HG02623 (cell line): ENCODE results near the gene C1orf185.
"Not testable (repeated sequence)": the region's sequence is repeated elsewhere in the genome, so short reads cannot be mapped to it uniquely, and the experiment has no call there.

Experiments used
- ATAC-seq: cut with Tn5 transposase; IDR thresholded peaks from one replicate; pipeline ENCODE4 v1.9.1; 2021; ENCODE audit warnings: moderate library complexity; ENCODE audit not compliant: unreplicated experiment

C1orf185 gene

DNA sequence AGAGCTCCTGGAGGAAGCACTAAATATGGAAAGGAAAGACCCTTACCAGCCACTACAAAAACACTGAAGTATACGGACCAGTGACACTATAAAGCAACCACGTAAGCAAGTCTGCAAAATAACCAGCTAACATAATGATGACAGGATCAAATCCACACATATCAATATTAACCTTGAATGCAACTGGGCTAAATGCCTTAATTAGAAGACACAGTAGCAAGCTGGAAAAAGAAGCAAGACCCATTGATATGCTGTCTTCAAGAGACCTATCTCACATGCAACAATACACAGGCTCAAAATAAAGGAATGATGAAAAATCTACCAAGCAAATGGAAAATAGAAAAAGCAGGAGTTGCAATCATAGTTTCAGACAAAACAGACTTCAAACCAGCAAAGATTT lies 31.0 kb downstream of the C1orf185 start:
- no peak for ATAC-seq

DNA sequence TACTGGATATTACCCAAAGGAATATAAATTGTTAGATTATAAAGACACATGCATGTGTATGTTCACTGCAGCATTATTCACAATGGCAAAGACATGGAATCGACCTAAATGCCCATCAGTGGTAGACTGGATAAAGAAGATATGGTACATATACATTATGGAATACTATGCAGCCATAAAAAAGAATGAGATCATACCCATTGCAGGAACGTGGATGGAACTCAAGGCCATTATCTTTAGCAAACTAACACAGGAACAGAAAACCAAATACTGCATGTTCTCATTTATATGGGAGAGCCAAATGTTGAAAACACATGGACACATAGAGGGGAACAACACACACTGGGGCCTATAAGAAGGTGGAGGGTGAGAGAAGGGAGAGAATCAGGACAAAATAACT lies 35.7 kb downstream of the C1orf185 start:
- ATAC-seq: not testable (repeated sequence)

DNA sequence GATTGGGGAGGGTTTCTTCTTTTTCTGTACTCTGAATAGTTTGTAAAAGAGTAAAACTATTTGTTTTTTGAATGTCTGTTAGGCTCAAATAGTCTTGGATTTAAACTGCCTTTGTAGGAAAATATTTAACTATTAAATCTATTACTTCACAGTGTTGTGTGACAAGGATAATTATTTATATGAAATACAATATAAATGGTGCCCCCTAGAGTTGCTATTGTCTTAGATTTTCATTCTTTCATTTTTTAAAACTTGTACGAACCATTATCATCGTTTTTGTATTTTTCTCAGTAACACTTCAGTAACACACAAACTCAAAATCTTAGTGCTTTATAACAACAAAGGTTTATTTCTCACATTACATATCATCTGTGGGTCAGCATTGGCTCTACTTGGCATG lies 37.4 kb downstream of the C1orf185 start:
- no peak for ATAC-seq

- ATAC-seq: no peak
Observed at GRCh38 chr1:51147394-51147793, 45.4 kb downstream of the C1orf185 start.

- ATAC-seq: no peak
Observed at GRCh38 chr1:51154776-51155175, 52.7 kb downstream of the C1orf185 start.

- ATAC-seq: no peak
Observed at GRCh38 chr1:51156752-51157151, 54.7 kb downstream of the C1orf185 start.

GRCh38 chr1:51157395-51157794 lies 55.4 kb downstream of the C1orf185 start:
- ATAC-seq: no peak

GRCh38 chr1:51158263-51158662 lies 56.2 kb downstream of the C1orf185 start:
- no peak for ATAC-seq

- ATAC-seq: not testable (repeated sequence)
Observed at GRCh38 chr1:51162560-51162959, 60.5 kb downstream of the C1orf185 start.

GRCh38 chr1:51165540-51165939 lies 63.5 kb downstream of the C1orf185 start:
- no peak for ATAC-seq

DNA sequence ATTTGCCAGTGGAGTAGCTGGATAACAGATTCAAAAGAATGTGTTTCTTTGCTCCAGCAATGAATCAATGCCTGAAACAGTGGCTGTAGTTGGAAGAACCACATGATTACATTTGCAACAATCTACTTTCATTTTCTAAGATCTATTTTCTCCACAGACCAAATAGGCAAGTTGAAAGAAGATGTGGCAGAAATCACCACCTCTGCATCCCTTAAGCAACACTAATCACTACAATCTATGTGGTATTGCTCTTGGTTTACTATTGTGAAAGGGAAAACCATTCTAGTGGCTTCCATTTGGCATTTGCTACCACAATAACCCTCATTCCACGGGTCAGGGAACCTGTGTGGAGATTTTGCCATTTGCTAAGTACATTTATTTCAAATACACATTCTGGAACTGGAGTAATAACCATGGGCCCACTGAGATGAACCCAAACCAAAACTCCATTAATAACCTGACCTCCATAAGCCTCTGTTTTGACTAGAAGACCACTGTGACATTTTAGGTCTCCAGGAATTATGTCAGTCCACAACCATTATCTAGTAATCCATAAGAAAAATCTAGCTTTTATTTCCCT lies 66.3 kb downstream of the C1orf185 start:
- ATAC-seq: no peak

GRCh38 chr1:51168936-51169335 lies 66.9 kb downstream of the C1orf185 start:
- ATAC-seq: no peak

DNA sequence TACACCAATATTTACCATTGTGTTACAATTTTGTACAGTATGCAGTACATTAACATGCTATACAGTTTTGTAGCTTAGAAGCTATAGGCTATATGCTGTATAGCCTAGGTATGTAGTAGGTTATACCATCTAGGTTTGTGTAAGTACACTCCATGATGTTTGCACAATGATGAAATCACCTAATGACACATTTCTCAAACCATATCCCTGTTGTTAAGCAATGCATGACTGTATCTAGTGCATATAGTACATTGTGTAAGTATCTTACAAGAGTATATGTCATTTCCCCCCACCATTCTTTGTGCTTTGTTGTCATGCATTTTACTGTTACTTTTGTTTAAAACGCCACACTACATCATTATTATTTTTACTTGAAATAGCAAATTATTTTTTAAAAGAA lies 68.3 kb downstream of the C1orf185 start:
- ATAC-seq: no peak

GRCh38 chr1:51172811-51173210 lies 70.8 kb downstream of the C1orf185 start:
- no peak for ATAC-seq

DNA sequence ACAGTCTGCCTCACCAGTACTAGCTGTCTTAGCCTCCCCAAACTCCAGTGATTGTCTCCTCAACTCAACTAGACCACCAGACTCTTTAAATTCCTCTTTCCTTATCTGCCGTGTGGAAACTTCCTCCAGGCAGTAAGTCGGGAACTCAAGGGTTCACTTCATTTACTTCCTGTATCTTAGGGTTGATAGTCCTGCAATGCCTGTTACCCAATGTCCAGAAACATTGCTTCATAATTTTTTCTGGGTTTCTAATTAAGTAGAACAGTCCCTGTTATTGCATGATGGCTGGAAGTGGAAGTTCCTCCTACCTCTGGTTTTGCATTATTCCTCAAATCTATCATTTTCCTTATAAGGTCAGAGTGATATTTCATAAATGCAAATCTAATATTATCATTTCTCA lies 73.2 kb downstream of the C1orf185 start:
- ATAC-seq: no peak

- not testable (repeated sequence) for ATAC-seq
Observed at GRCh38 chr1:51177988-51178387, 76.0 kb downstream of the C1orf185 start.

- ATAC-seq: no peak
Observed at GRCh38 chr1:51188230-51188629, 86.2 kb downstream of the C1orf185 start.

DNA sequence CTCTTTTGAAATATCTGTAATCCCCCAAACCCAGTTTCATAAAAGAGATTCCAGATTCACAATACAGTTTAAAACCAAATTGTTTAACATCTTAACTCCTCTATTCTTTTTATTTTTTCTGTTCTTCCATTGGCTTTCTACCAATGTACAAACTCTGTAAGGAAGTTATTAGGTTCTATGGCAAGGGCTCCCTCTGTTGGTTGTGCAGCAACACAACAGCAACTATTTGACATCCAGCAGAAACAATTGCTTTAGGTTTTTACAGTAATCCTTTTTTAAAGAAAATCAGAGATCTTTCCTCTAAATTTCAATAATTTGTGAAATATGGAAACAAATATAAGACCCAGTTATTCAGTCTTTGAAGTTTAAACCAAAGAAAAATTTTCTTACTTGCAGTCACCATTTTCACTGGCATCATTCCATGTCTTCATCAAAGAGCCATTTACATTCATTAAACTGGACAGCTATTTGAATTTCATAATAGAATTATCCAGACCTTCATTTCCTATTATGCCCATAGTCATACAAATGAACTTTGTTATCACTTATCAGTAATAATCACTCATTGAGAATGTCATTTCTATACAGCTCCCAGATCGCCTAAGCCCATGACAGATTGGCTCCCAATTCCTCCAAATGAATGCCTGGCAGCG lies 87.5 kb downstream of the C1orf185 start:
- no peak for ATAC-seq

DNA sequence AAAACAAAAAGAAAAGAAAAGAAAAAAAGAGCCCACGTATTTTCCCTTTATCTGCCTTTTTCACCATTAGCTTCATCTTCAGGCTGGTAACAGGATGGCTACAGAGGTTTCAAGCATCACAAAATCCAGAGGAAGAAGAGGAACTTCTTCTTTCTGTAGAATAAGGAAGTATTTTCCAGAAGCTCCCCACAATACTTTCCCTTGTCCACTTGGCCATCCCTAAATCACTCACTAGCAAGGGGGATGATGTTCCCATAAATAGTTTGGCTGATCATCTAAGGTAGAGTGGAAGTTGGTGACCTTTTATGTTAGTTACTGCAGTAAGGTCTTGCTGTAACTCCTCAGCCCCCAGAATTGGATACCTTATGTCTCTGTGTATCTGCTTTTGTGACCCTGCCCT lies 88.9 kb downstream of the C1orf185 start:
- no peak for ATAC-seq

DNA sequence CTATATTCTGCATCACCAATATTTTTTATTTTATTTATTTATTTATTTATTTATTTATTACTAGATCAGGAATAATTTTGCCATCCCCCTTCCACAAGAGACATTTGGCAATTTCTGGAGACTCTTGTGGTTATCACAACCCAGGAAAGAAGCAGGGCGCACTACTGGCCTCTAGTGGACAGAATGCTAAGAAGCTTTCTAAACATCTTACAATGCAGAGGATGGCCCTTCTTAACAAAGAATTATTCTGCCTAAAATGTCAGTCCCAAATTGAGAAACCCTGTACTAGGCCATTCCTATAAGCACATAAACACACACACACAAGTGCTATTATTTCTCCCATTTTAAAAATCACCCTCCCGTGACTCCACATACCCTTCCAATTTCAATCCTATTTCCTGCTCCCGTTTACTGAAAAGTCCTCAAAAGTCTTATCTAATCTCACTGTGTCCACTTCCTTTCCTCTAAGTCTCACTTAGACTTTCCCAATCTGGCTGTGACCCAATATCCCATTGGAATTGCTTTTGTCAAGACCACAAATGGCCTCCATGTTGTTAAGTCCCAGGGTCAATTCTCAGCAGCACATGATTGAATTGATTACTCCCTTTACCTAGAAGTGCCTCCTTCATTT lies 90.3 kb downstream of the C1orf185 start:
- no peak for ATAC-seq

DNA sequence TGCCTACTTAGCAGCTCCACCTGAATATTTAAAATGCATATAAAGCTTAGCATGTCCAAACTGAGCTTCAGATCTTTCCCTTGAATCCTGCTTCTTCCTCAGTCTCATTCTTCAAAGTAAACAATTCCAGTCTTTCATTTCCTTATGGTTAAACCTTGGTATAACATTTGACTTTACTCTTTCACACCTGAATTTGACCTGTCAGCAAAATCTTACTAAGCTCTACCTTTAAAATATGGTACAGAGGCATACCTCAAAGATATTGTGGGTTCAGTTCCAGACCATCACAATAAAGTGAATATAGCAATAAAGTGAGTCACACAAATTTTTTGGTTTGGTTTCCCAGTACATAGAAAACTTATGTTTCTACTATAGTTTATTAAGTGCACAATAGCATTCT lies 91.5 kb downstream of the C1orf185 start:
- no peak for ATAC-seq
